Endometrium (tissue), 2 donors: ENCODE data around the gene TEF.

ENCODE experiments used
- FAIRE-seq: peaks from 2 replicates; lab custom pipeline; 2012; peaks lifted over from hg19 to GRCh38; lab: Jason Lieb, UNC
- donor health status: control.
- donor health status: control.

Gene TEF

GRCh38 chr22:41381329-41382097 is at the start of gene TEF:
Gene TEF (plus strand): TSS chr22:41381942. CDS start chr22:41382045, 103 bp downstream.
- FAIRE-seq, result peak; percentile 94

- FAIRE-seq, result no peak
These were observed 49.4 kb upstream of the TEF start for GRCh38 chr22:41332217-41332939.

- FAIRE-seq, result no peak
These were observed 47.9 kb upstream of the TEF start for GRCh38 chr22:41333806-41334205.

GRCh38 chr22:41334215-41334614 is 47.5 kb upstream of the TEF start:
- FAIRE-seq, result no peak

GRCh38 chr22:41334951-41335635 is 46.6 kb upstream of the TEF start:
- no peak for FAIRE-seq

GRCh38 chr22:41338614-41339212 is 43.0 kb upstream of the TEF start:
- no peak for FAIRE-seq

GRCh38 chr22:41339823-41340222 is 41.9 kb upstream of the TEF start:
- no peak for FAIRE-seq

GRCh38 chr22:41340357-41340756 is 41.4 kb upstream of the TEF start:
- FAIRE-seq, result no peak

GRCh38 chr22:41341012-41341411 is 40.7 kb upstream of the TEF start:
- FAIRE-seq, result no peak

- no peak for FAIRE-seq
These were observed 39.8 kb upstream of the TEF start for GRCh38 chr22:41341990-41342389.

- no peak for FAIRE-seq
These were observed 38.4 kb upstream of the TEF start for GRCh38 chr22:41343300-41343699.

- FAIRE-seq, result no peak
These were observed 38.0 kb upstream of the TEF start for GRCh38 chr22:41343717-41344116.

GRCh38 chr22:41344189-41344788 is 37.5 kb upstream of the TEF start:
- no peak for FAIRE-seq

GRCh38 chr22:41345807-41346335 is 35.9 kb upstream of the TEF start:
- FAIRE-seq, result no peak

- no peak for FAIRE-seq
These were observed 34.5 kb upstream of the TEF start for GRCh38 chr22:41347066-41347859.

GRCh38 chr22:41348964-41349484 is 32.7 kb upstream of the TEF start:
- FAIRE-seq, result no peak

GRCh38 chr22:41350087-41350486 is 31.7 kb upstream of the TEF start:
- no peak for FAIRE-seq

- FAIRE-seq, result no peak
These were observed 30.7 kb upstream of the TEF start for GRCh38 chr22:41351011-41351410.

- FAIRE-seq, result no peak
These were observed 29.7 kb upstream of the TEF start for GRCh38 chr22:41352058-41352457.

GRCh38 chr22:41353862-41354575 is 27.7 kb upstream of the TEF start:
- FAIRE-seq, result no peak
